ENCODE data around the gene SPRED2.

GRCh38 chr2:65276609-65277008 lies 155.8 kb downstream of the SPRED2 start:
- TF ChIP-seq ISL1 (CRISPR knock-in tag; IDR thresholded peaks at IDR 0.05), result no peak
- no peak for TF ChIP-seq RARB (CRISPR knock-in tag; IDR thresholded peaks at IDR 0.05)
- TF ChIP-seq CSDC2 (CRISPR knock-in tag; IDR thresholded peaks at IDR 0.05), result no peak

All from SK-N-SH treated with all-trans-retinoic acid at 6 μM for 48 hours (cell line).